Measurements from ENCODE around the gene RFX7. TPM values are rescaled to one million over a fixed set of nuclear protein-coding genes. Genes with fewer than 3 reads are reported as not detected.

Gene RFX7
- total RNA-seq, 1 donor from 2014 or later = 36.3 TPM

Other genes with a start within 250 kb of the RFX7 start
- gene TEX9, start 121.5 kb upstream of the RFX7 start, total RNA-seq = 0.35 and 1.6 TPM in 2 replicates
- gene MNS1, start 221.3 kb upstream of the RFX7 start, total RNA-seq = 0.45 and 0.86 TPM in 2 replicates